Measurements from ENCODE around the gene ADD3.

Gene ADD3

GRCh38 chr10:110023785-110024465 lies 16.1 kb downstream of the ADD3 start:
- DNase-seq (ENCODE audit: extremely low spot score), result no peak
- ChIA-PET POLR2A (no interaction called here), CTCF (no interaction called here)
- no peak for TF ChIP-seq CTCF (IDR thresholded peaks at IDR 0.05; ENCODE audit: control extremely low read depth, extremely low read depth, low read depth, missing control alignments)

GRCh38 chr10:110029450-110029849 lies 21.7 kb downstream of the ADD3 start:
- DNase-seq (ENCODE audit: extremely low spot score), result no peak
- ChIA-PET CTCF (no interaction called here), POLR2A (no interaction called here)
- TF ChIP-seq CTCF (IDR thresholded peaks at IDR 0.05; ENCODE audit: control extremely low read depth, extremely low read depth, low read depth, missing control alignments), result no peak

GRCh38 chr10:110032801-110033700 lies 25.3 kb downstream of the ADD3 start:
- TF ChIP-seq CTCF (IDR thresholded peaks at IDR 0.05; ENCODE audit: control extremely low read depth, extremely low read depth, low read depth, missing control alignments), result no peak
- ChIA-PET CTCF (interaction anchor here (1.4 to 3.6 kb wide), 2 partner anchors 14 to 17 kb away, joined by 3 to 13 read pairs; no protein-coding TSS in a partner anchor), POLR2A (no interaction called here)
- DNase-seq (ENCODE audit: extremely low spot score), result no peak

- CTCF ChIA-PET, result interaction anchor here (3.6 kb wide), 1 partner anchor 13 kb away, joined by 13 read pairs; no protein-coding TSS in a partner anchor
- DNase-seq (ENCODE audit: extremely low spot score), result no peak
- TF ChIP-seq CTCF (IDR thresholded peaks at IDR 0.05; ENCODE audit: control extremely low read depth, extremely low read depth, low read depth, missing control alignments), result no peak
- POLR2A ChIA-PET, result no interaction called here
These were observed 26.0 kb downstream of the ADD3 start for GRCh38 chr10:110033701-110034235.

- TF ChIP-seq CTCF (IDR thresholded peaks at IDR 0.05; ENCODE audit: control extremely low read depth, extremely low read depth, low read depth, missing control alignments), result no peak
These were observed 26.8 kb downstream of the ADD3 start for GRCh38 chr10:110034596-110034995.

More at GRCh38 chr10:110034596-110034995, 26.8 kb downstream of the ADD3 start:
- DNase-seq (ENCODE audit: extremely low spot score), result no peak
- ChIA-PET POLR2A (no interaction called here), CTCF (interaction anchor here (0.8 to 3.6 kb wide), 4 partner anchors 10 to 19 kb away, joined by 3 to 13 read pairs (median 4); no protein-coding TSS in a partner anchor)
